ENCODE data around the gene SLC1A7.

The SLC1A7 gene

DNA sequence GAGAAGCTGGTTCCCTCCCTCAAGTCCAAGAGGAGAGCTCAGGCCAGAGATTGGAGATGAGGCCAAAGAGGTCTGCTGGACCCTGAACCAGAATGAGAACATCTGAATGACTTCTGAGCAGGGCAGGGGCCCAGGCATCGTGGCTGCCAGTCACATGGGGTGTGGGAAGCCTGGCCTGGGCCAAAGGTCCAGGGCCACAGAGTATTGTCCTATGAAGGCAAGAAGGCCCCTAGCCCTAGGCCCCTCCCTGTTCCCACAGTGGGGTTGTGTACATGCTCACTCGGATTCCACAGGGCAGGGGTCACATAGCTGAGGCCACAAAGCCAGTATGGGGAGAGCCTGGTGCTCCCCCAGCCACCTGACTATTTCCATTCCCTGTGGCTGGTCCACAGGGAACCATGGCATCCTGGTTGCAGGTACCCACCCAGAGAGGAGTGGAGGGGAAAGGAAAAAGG lies 18.5 kb upstream of the SLC1A7 start:
- DNase-seq (no peak), ATAC-seq (no peak)

DNA sequence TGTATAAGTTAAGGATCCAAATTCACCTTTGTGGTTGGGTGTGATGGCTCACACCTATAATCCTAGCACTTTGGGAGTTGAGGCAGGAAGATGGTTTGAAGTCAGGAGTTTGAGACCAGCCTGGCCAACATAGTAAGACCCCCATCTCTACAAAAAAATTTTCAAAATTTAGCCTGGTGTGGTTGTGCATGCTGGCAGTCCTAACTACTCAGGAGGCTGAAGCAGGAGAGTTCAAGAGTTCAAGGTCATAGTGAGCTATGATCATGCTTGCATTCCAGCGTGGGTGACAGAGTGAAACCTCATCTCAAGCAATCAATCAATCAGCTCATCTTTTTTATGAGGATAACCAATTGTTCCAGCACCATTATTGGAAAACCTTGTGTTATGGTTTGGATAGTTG lies 16.5 kb upstream of the SLC1A7 start:
- no peak for ATAC-seq

GRCh38 chr1:53156783-53157182 lies 14.3 kb upstream of the SLC1A7 start:
- DNase-seq (no peak), ATAC-seq (no peak)

More for the DNA sequence above, 16.5 kb upstream of the SLC1A7 start:
- DNase-seq = no peak

- ATAC-seq (no peak), DNase-seq (no peak)
These were observed 13.5 kb upstream of the SLC1A7 start for GRCh38 chr1:53155945-53156344.

DNA sequence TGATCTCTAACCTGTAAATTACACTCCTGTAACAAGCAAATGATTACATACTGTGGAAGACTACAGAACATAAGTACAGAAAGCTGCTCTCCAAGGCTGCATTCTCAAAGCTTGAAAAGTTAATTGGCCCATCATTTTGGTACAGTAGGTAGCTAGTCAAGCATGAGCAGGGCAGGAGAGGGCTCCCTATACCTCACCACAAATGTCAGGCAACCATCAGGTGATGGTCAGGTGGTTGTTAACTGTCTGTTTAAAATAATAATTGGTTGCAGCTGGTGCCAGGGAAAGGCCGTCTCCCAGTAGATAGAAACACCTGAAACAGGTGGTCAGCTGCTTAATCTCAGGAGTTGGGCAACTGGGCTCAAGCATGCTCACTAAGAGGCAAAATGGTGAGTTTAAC lies 13.1 kb upstream of the SLC1A7 start:
- no peak for DNase-seq
- ATAC-seq = no peak

GRCh38 chr1:53154859-53155438 lies 12.5 kb upstream of the SLC1A7 start:
- no peak for ATAC-seq
- DNase-seq = no peak

GRCh38 chr1:53153752-53154151 lies 11.3 kb upstream of the SLC1A7 start:
- ATAC-seq = no peak
- no peak for DNase-seq

- ATAC-seq (no peak), DNase-seq (no peak)
These were observed 5.7 kb upstream of the SLC1A7 start for GRCh38 chr1:53148123-53148522.

DNA sequence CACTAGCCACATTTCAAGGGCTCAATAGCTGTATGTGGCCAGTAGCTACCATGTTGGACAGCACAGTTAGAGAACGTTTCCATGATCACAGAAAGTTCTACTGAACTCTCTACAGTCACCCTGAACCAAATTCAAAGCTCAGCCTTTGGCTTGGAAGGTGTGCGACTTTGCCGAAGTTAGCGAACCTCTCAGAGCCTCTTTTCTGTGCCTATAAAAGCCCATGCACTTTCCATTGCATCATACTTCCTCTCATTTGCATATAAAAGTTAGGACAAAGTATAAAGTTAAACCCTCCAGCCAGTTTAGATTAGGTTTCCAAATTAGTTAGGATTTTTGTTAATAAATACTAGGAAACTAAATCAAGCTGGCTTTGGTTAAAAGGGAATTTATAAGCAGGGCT lies 4.7 kb upstream of the SLC1A7 start:
- ATAC-seq = no peak
- DNase-seq = no peak

- no peak for DNase-seq
- no peak for ATAC-seq
These were observed 3.7 kb upstream of the SLC1A7 start for GRCh38 chr1:53145942-53146708.

- no peak for ATAC-seq
- DNase-seq = no peak
These were observed 3.1 kb upstream of the SLC1A7 start for GRCh38 chr1:53145619-53145941.

DNA sequence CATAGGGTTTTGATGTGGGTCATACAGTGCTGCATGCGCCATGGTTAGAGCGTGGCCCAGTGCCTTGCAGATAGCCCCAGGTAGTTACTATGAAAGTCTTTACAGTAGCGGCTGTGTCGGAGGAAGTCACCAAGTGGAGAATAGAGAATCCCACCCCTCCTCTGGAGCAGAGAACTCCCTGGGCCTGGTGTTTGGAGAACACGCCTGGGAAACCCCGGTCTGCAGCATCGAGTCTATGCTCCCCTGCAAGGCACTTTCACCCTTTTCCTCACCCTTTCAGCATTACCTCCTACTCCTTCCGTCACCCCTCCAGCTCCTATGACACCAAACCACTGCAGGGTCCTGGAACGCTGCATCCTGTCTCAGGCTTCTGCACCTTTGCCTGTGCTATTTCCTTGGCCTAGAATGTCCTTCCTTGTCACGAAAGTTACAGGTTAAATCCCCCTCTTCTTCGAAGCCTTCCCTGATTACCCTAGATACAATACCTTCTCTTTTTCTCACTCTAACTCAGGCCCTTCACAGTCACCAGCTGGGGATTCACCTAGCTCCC lies 2.7 kb upstream of the SLC1A7 start:
- DNase-seq (no peak), ATAC-seq (no peak)

- ATAC-seq = no peak
- DNase-seq = no peak
These were observed 1.8 kb upstream of the SLC1A7 start for GRCh38 chr1:53144201-53144600.

DNA sequence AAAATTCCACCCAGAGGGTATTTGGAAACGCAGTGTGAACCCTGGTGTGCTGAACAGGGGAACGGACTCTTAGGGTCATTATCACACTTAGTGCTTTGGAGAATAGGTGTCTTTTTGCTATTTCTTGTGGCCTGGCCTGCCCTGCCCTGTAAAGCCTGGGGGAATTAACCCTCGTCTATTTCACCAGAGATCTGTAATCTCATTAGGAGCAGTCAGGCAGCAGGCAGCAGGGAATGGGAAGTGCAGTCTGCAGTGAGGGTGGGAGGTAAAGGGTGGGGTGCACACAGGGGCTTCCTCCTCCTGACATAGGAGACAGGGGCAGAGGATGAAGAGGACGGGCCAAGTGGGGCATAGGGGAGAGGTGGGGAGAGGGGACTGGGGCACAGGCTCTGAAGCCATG lies 1.1 kb upstream of the SLC1A7 start:
- ATAC-seq (no peak), DNase-seq (no peak)

DNA sequence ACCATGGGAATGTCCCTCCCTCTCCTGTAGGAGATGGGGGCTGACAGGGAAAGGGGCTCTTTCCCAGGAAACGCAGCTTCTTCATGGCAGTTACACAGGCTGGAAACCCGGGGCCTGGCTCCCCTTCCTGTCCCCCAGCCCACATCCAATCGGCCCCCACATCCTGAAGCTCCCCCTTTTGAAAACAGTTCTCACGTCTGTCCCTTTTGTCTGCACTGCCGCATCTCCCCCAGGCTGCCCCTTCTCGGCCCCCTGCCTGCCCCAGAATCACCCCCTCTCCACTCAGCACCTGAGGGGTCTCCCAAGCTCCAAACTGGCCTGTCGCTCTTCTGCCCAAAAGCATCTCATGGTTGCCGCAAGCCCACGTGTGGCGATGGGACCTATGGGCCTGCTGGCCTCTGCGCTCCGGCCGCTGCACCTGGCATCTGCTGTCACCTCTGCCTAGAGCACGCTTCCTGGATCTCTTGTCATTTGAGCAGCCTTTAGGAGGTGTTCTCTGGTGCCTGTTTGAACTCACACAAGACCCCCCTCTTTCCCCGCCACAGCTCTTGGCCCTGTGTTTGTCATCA lies 867 bp downstream of the SLC1A7 start:
- ATAC-seq (no peak), DNase-seq (no peak)

- no peak for ATAC-seq
- no peak for DNase-seq
These were observed 2.0 kb downstream of the SLC1A7 start for GRCh38 chr1:53140451-53140850.

DNA sequence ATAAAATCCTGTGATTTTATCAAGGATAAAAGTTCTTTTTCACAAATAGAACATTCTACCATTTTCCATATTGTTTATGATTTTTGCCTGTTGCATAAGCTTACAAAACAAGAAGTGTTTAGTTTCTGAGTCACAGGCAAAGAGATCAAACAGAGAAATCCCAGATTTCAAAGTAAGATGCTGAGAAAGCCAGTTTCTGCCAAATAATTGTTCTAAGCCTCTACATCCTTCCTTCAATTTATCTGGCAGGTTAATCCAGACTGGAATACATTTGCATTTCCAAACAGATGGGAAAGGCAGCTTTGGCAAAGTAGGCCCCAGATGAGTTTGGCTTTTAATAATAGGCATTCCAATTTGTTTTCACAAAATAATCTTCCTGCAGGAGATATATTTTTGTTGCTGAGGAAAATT lies 2.5 kb downstream of the SLC1A7 start:
- no peak for ATAC-seq
- no peak for DNase-seq

- no peak for DNase-seq
- ATAC-seq = no peak
These were observed 3.2 kb downstream of the SLC1A7 start for GRCh38 chr1:53138991-53139884.

GRCh38 chr1:53137729-53138128 lies 4.7 kb downstream of the SLC1A7 start:
- ATAC-seq = no peak

GRCh38 chr1:53135735-53136114 lies 6.7 kb downstream of the SLC1A7 start:
- no peak for ATAC-seq
- no peak for DNase-seq

More at GRCh38 chr1:53137729-53138128, 4.7 kb downstream of the SLC1A7 start:
- no peak for DNase-seq

- ATAC-seq = no peak
- DNase-seq = no peak
These were observed 7.3 kb downstream of the SLC1A7 start for GRCh38 chr1:53134961-53135734.

GRCh38 chr1:53134042-53134485 lies 8.4 kb downstream of the SLC1A7 start:
- DNase-seq = no peak
- no peak for ATAC-seq

Data from stimulated activated naive CD8-positive, alpha-beta T cell treated with anti-CD3 and anti-CD28 coated beads, Interleukin-15, Interleukin-2, amounts not matched to agents 100 U/mL and 50 U/mL, for 24 hours (primary cell).